ENCODE measurements around the gene MRC2. TPM values are rescaled to one million over a fixed set of nuclear protein-coding genes. Genes with fewer than 3 reads are reported as not detected.

Gene MRC2
- total RNA-seq, 1 donor from 2014 or later = 28.9 TPM

DNA sequence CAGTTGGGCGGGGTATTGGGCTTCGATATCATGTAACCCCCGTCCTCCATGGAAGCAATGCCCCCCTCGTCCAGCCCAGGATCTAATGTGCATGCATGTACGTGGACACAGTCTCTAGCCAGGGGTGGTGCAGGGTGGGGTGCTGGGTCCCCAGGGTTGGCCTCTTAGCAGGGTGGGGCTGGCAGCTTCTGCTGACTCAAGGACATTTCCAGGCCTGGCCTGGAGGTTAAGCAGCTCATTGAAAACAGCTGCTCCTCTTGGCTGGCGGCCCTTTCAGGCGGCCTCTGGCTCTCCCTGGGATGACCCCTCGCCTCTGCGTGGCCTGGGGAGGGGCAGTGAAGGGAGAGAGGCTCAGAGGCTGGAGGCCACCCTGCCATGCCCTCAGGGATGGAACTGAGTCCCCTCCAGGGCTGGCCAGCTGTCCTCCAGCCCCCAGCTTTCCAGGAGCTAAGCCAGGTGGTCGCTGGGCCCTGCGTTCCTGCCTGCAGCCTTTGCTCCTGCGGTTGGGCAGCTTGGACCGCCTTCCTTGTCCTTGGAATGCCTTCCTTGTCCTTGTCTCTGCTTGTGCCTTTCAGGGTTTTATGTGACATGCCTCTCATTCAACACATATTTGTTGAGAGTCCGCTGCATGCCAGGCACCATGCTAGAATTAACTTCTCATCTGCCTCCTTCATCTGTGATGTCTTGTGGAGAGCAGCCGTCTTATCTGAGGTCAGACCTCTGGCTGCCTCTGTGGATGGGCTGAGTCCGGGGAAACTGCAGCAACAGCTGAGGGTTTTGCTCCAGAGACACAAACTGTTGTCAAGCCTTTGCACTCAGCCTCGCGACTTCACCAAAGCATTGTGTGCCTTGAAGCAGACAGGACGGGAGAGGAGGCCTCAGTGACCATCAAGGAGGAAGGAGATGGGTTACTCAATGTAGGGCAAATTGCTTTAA, 26.6 kb downstream of the MRC2 start:
- DNase-seq (ENCODE audit: low spot score) = peak; percentile 83
- intact Hi-C loops (cut with DNase I) = no loop called here

DNA sequence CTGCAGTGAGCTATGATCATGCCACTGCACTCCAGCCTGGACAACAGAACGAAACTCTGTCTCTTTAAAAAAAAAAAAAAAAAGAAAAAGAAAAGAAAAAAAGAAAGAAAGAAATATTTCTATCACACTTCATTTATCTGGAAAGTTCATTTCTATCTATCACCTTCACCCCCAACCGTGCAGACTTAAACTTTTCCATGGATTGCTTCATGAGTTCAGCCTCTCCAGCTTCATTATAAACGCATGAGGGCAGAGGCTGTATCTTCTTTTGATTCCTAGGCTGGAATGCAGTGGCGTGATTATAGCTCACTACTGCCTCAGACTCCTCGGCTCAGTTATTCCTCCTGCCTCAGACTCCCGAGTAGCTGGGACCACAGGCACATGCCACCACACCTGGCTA, 28.2 kb downstream of the MRC2 start:
- DNase-seq (ENCODE audit: low spot score) = no peak
- intact Hi-C loops (cut with DNase I) = no loop called here

GRCh38 chr17:62656446-62656845, 29.0 kb downstream of the MRC2 start:
- intact Hi-C loops (cut with DNase I) = no loop called here
- no peak for DNase-seq (ENCODE audit: low spot score)

GRCh38 chr17:62657145-62657665, 29.7 kb downstream of the MRC2 start:
- DNase-seq (ENCODE audit: low spot score) = no peak
- intact Hi-C loops (cut with DNase I) = no loop called here

DNA sequence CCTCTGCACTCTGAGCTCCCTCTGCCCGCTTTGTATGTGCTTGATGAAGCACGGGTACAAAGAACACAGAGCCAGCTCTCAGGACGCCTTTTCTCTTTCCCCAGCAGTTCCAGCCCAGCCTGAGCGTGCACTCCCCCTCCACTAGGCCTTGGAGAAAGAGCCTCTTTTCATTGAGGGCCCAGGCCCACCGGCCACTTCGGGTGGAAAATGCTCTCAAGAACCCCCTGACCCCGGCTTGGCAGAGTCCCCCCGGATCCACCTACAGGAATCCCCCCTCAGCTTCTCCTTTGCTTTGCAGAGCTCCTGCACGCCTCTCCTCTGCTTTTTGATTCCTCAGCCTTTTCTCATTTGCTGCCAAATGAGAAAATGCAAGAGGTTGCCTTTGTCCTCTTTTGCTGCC, 30.2 kb downstream of the MRC2 start:
- intact Hi-C loops (cut with DNase I) = no loop called here
- no peak for DNase-seq (ENCODE audit: low spot score)

DNA sequence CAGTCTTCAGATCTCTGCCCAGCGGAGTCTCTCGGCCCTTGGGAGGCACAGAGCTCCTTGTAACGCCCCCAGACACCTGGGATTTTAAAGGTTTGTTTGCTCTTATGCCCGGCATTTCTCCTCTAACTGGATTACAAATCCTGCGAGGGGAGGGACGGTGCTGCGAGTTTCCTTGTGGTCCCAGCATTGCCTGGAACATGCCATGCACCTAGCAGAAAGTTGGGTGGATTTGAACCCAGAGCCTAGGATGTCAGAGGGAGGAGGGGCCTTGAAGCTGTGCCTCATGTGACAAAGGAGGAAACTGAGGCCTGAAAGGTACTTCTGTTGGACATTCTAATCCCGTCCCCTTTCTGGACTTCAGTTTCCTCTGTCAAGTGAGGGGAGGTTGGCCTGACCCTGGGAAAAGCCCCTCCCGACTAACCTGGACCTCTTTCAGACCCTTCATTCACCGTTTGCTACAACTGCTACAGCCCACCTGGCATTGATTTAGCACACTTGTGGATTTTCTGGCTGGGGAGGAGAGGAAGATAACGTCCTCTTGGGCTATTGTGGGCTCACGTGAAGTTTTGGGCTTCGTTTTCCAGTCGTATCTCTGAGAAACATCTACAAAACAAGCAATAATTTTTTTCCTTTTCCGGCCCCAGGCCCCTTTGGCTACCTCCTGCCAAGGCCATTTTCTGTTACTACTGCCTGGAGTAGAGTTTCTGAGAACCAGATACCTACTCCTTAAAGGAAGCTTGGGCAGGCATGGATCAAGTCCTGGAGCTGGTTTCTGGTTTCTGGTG, 30.9 kb downstream of the MRC2 start:
- no peak for DNase-seq (ENCODE audit: low spot score)
- intact Hi-C loops (cut with DNase I) = no loop called here

DNA sequence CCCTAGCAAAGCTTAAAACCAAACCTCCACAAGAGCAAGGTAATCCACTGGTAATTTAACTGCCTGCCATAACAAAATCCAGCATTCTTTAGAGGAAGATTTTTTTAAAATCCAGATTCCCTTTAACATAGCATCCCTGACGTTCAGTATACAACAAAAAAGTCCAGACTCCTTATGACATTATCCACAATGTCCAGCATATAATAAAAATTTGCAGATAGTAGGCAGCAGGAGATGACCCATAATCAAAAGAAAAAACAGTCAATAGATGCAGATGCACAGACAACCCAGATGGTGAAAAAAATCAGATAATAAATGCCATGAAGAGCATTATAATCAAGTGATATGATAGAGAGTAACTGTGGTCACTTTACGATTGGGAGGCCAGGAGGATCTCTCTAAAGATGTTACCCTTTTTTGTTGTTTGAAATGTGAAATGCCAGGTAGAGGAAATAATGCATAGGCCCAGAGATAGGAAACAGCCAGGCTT, 33.2 kb downstream of the MRC2 start:
- intact Hi-C loops (cut with DNase I) = no loop called here
- no peak for DNase-seq (ENCODE audit: low spot score)

GRCh38 chr17:62661337-62661736, 33.9 kb downstream of the MRC2 start:
- intact Hi-C loops (cut with DNase I) = no loop called here
- no peak for DNase-seq (ENCODE audit: low spot score)

DNA sequence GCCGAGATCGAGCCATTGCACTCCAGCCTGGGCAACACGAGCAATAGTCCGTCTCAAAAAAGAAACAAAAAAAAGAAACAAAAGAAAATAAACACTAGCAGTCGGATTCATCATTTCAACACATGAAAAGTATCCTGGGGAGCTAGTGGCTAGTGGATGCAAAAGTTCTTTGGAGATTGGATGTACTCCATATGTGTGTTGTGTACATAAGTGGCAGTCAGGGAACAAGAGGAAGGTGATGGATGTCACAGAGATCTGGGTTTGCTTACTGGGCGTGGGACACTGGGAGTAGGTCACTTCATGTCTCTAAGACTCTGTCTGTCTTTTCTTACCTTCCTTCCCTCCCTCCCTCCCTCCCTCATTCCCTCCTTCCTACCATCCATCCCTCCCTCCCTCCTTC, 35.4 kb downstream of the MRC2 start:
- no peak for DNase-seq (ENCODE audit: low spot score)
- intact Hi-C loops (cut with DNase I) = no loop called here

GRCh38 chr17:62663304-62663703, 35.8 kb downstream of the MRC2 start:
- intact Hi-C loops (cut with DNase I) = no loop called here

DNA sequence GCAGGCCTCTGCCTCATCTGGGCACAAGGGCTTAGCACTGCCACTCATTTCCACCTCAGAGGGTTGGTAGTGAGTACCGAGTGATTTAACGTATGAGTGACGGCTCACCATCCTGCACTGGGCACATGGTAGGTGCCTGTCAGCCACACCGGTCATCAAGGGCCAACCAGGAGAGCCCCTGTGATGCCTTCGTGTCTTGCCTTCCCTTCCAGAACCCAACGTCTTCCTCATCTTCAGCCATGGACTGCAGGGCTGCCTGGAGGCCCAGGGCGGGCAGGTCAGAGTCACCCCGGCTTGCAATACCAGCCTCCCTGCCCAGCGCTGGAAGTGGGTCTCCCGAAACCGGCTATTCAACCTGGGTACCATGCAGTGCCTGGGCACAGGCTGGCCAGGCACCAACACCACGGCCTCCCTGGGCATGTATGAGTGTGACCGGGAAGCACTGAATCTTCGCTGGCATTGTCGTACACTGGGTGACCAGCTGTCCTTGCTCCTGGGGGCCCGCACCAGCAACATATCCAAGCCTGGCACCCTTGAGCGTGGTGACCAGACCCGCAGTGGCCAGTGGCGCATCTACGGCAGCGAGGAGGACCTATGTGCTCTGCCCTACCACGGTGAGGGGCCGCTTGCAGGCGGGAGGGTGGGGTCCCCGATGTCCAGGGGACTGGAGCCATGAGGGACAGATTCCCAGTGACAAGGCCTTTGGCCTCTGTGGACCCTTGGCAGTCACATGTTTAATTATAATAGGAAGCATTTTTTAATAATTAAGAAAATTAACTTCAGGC, 37.1 kb downstream of the MRC2 start:
- no peak for DNase-seq (ENCODE audit: low spot score)
- intact Hi-C loops (cut with DNase I) = no loop called here

More at GRCh38 chr17:62663304-62663703, 35.8 kb downstream of the MRC2 start:
- DNase-seq (ENCODE audit: low spot score) = no peak

- peak; percentile 33 for DNase-seq (ENCODE audit: low spot score)
- intact Hi-C loops (cut with DNase I) = no loop called here
Measured at GRCh38 chr17:62665599-62665998, 38.1 kb downstream of the MRC2 start.

- intact Hi-C loops (cut with DNase I) = no loop called here
- DNase-seq (ENCODE audit: low spot score) = peak; percentile 20
Measured at GRCh38 chr17:62666061-62666800, 38.8 kb downstream of the MRC2 start.

GRCh38 chr17:62666801-62667591, 39.5 kb downstream of the MRC2 start:
- DNase-seq (ENCODE audit: low spot score) = peak; percentile 73
- intact Hi-C loops (cut with DNase I) = no loop called here

GRCh38 chr17:62668091-62668804, 40.8 kb downstream of the MRC2 start:
- intact Hi-C loops (cut with DNase I) = no loop called here
- peak; percentile 20 for DNase-seq (ENCODE audit: low spot score)

GRCh38 chr17:62670202-62670821, 42.8 kb downstream of the MRC2 start:
- no peak for DNase-seq (ENCODE audit: low spot score)
- intact Hi-C loops (cut with DNase I) = loop anchor here (5.0 kb wide), 1 partner anchor 737 kb away; no protein-coding TSS in a partner anchor

DNA sequence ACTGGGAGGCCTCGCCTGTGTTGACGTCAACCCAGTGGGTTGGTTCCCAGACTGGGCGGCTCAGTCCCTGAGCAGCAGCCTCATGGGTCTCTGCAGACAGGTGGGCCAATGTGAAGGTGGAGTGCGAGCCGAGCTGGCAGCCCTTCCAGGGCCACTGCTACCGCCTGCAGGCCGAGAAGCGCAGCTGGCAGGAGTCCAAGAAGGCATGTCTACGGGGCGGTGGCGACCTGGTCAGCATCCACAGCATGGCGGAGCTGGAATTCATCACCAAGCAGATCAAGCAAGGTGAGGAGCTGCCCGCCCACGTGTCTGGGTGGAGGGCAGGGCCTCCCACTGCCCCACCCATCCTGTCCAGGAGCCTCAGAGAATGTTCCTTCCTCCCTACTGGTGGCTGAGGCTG, 44.1 kb downstream of the MRC2 start:
- intact Hi-C loops (cut with DNase I) = loop anchor here (5.0 kb wide), 1 partner anchor 736 kb away; no protein-coding TSS in a partner anchor
- DNase-seq (ENCODE audit: low spot score) = no peak

Measured in cardiac septum (tissue), 1 donor.